ENCODE measurements around the gene SERPINB5.

- TF ChIP-seq, protein P1, sequence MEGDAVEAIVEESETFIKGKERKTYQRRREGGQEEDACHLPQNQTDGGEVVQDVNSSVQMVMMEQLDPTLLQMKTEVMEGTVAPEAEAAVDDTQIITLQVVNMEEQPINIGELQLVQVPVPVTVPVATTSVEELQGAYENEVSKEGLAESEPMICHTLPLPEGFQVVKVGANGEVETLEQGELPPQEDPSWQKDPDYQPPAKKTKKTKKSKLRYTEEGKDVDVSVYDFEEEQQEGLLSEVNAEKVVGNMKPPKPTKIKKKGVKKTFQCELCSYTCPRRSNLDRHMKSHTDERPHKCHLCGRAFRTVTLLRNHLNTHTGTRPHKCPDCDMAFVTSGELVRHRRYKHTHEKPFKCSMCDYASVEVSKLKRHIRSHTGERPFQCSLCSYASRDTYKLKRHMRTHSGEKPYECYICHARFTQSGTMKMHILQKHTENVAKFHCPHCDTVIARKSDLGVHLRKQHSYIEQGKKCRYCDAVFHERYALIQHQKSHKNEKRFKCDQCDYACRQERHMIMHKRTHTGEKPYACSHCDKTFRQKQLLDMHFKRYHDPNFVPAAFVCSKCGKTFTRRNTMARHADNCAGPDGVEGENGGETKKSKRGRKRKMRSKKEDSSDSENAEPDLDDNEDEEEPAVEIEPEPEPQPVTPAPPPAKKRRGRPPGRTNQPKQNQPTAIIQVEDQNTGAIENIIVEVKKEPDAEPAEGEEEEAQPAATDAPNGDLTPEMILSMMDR (IDR thresholded peaks at IDR 0.05), result no peak
- TF ChIP-seq POLR2A (IDR thresholded peaks at IDR 0.05), result no peak
Measured at GRCh38 chr18:63468575-63468974, 8.2 kb upstream of the SERPINB5 start.

Measured in ovary (tissue), 3 donors.